Lung (tissue), 12 donors: Measurements from ENCODE around the gene GIT2. TPM values are rescaled to one million over a fixed set of nuclear protein-coding genes. Genes with fewer than 3 reads are reported as not detected.

ENCODE experiments used
- ATAC-seq: fragments of 200-7000 bp; cut with Tn5 transposase; one replicate; pipeline ENCODE4 v1.9.1; 2020; ENCODE audit warnings: moderate number of reproducible peaks; ENCODE audit not compliant: insufficient read depth, low FRiP score
- DNase-seq, 3 donors: peaks; one replicate each; pipeline ENCODE4 v3.0.0-alpha.2; 2013 to 2017
- H3K27ac ChIP-seq, 2 donors: one replicate each; pipeline ENCODE4 v1.5.1; 2013; ENCODE audit warnings: mild to moderate bottlenecking in 2 of 2, moderate library complexity in 2 of 2, control low read depth in 1 of 2, inconsistent platforms in 1 of 2, low read depth in 1 of 2, low read length in 1 of 2
- H3K27me3 ChIP-seq, 3 donors: one replicate each; pipeline ENCODE4 v1.5.1; 2013; ENCODE audit warnings: low read length in 2 of 3; ENCODE audit not compliant: control insufficient read depth in 3 of 3, insufficient read depth in 3 of 3
- H3K36me3 ChIP-seq, 4 donors: one replicate each; pipeline ENCODE4 v1.5.1; 2013; ENCODE audit warnings: low read length in 4 of 4, mild to moderate bottlenecking in 1 of 4, moderate library complexity in 1 of 4; ENCODE audit not compliant: control insufficient read depth in 4 of 4, insufficient read depth in 4 of 4
- H3K4me1 ChIP-seq, 5 donors: one replicate each; pipeline ENCODE4 v1.5.1; 2013; ENCODE audit warnings: low read length in 5 of 5, mild to moderate bottlenecking in 2 of 5, moderate library complexity in 1 of 5; ENCODE audit not compliant: control insufficient read depth in 5 of 5, insufficient read depth in 5 of 5
- H3K4me3 ChIP-seq: one replicate; pipeline ENCODE4 v1.5.1; 2013; ENCODE audit warnings: mild to moderate bottlenecking, control low read depth, moderate library complexity
- H3K9ac ChIP-seq, 2 donors: one replicate each; pipeline ENCODE4 v1.5.1; 2013; ENCODE audit warnings: low read length in 2 of 2, control low read depth in 1 of 2; ENCODE audit not compliant: insufficient read depth in 1 of 2
- H3K9me3 ChIP-seq, 4 donors: one replicate each; pipeline ENCODE4 v1.5.1; 2013; ENCODE audit warnings: low read length in 3 of 4, mild to moderate bottlenecking in 1 of 4, moderate library complexity in 1 of 4; ENCODE audit not compliant: control insufficient read depth in 4 of 4, insufficient read depth in 3 of 4
- CTCF ChIP-seq: IDR thresholded peaks from 2 replicates; pipeline ENCODE4 v1.5.1; 2012; ENCODE audit warnings: mild to moderate bottlenecking; ENCODE audit errors: control extremely low read depth, extremely low read depth
- WGBS, 2 donors: extraction: QIAGEN DNeasy Blood & Tissue Kit; methylation state at CpG; one replicate each; pipeline ENCODE4 v1.1.7; 2013; 5-methylcytosine and 5-hydroxymethylcytosine counted together
- polyA plus RNA-seq, 2 donors: library from polyadenylated mRNA; stranded (reverse); fragments of 200-250 nt; gene quantifications; one replicate each; pipeline ENCODE4 v1.2.1, GENCODE V29; 2013
- total RNA-seq, 2 donors: library from RNA; depleted of rRNA in 1 of 2; stranded (reverse); fragments of >200 nt in 1 of 2; gene quantifications; one replicate each; pipeline ENCODE4 v1.2.1, GENCODE V29; 2014 to 2021
- donor health status: control.
- donor health status: control.
- donor health status: Bipolar disorder and iron deficiency.
- donor health status: healthy.
- donor health status: DM: yes; HTN: yes; CAD: no.

Gene GIT2
- total and polyA plus RNA-seq, 4 donors = 13.5 to 75.8 (median 40.1) TPM

- ATAC-seq = no peak
- H3K4me3 ChIP-seq = no peak overlapping the region
- H3K36me3 ChIP-seq = peaks cover 0 to 5% (median 2%) of the 10 kb centered on the region in 4 donors
- no peaks in the 10 kb centered on the region for H3K9me3 ChIP-seq
- H3K9ac ChIP-seq = no peak overlapping the region
- no peak for TF ChIP-seq CTCF
- H3K27me3 ChIP-seq = no peaks in the 10 kb centered on the region
- peaks cover 0 to 7% (median 2%) of the 10 kb centered on the region in 5 donors for H3K4me1 ChIP-seq
- H3K27ac ChIP-seq = no peak overlapping the region
- no peak for DNase-seq
Measured at GRCh38 chr12:110007881-110008280, 11.7 kb upstream of the GIT2 start.

GRCh38 chr12:110006115-110006514, 9.9 kb upstream of the GIT2 start:
- Histone ChIP-seq H3K4me1 (peaks cover 0 to 9% (median 4%) of the 10 kb centered on the region in 5 donors), H3K4me3 (no peak overlapping the region), H3K27me3 (no peaks in the 10 kb centered on the region), H3K27ac (no peak overlapping the region), H3K36me3 (no peaks in the 10 kb centered on the region), H3K9me3 (no peaks in the 10 kb centered on the region), H3K9ac (no peak overlapping the region)
- WGBS, 2 donors = 96 to 99% methylated on average over 4 of the region's 4 CpGs
- ATAC-seq (no peak), DNase-seq (no peak)
- no peak for TF ChIP-seq CTCF

GRCh38 chr12:110005319-110005973, 9.3 kb upstream of the GIT2 start:
- no peak for DNase-seq
- ATAC-seq = no peak
- H3K9ac ChIP-seq = no peak overlapping the region
- H3K9me3 ChIP-seq = no peaks in the 10 kb centered on the region
- 90% methylated on average over 7 of the region's 7 CpGs for WGBS, 2 donors
- peaks cover 0 to 9% (median 4%) of the 10 kb centered on the region in 5 donors for H3K4me1 ChIP-seq
- H3K27ac ChIP-seq = no peak overlapping the region
- H3K36me3 ChIP-seq = no peaks in the 10 kb centered on the region
- no peaks in the 10 kb centered on the region for H3K27me3 ChIP-seq
- TF ChIP-seq CTCF = no peak
- no peak overlapping the region for H3K4me3 ChIP-seq

- no peaks in the 10 kb centered on the region for H3K27me3 ChIP-seq
- H3K36me3 ChIP-seq = no peaks in the 10 kb centered on the region
- ATAC-seq (no peak), DNase-seq (no peak)
- no peaks in the 10 kb centered on the region for H3K9me3 ChIP-seq
- H3K4me1 ChIP-seq = peaks cover 3 to 14% (median 7%) of the 10 kb centered on the region in 5 donors
- H3K27ac ChIP-seq = no peak overlapping the region
- TF ChIP-seq CTCF = no peak
- H3K4me3 ChIP-seq = no peak overlapping the region
- WGBS, 2 donors = 67 to 84% methylated on average over 4 of the region's 4 CpGs
- no peak overlapping the region for H3K9ac ChIP-seq
Measured at GRCh38 chr12:110004598-110004997, 8.4 kb upstream of the GIT2 start.
